GM18873 (cell line): ENCODE data around the gene SLAMF9.

ENCODE experiments used
- ATAC-seq: cut with Tn5 transposase; IDR thresholded peaks from one replicate; pipeline ENCODE4 v1.9.1; 2021; ENCODE audit warnings: mild to moderate bottlenecking, moderate library complexity, moderate number of reproducible peaks; ENCODE audit not compliant: unreplicated experiment, low FRiP score

The SLAMF9 gene

DNA sequence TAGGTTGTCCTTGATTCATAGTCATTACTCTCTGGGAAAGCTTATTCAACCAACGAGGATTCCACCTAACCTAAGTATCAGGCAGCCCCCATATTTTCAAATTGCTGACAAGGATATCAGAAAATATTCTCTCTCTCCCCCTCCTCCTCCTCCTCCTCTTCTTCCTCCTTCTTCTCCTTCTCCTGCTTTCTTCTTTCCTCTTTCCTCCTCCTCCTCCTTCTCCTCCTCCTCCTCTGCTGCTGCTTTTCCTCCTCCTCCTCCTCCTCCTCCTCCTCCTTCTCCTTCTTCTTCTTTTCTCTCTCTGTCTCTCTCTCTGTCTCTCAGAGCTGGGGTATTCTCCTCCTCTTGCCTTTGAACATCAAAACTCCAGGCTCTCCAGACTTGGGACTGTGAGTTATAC lies 6.1 kb downstream of the SLAMF9 start:
- no peak for ATAC-seq

DNA sequence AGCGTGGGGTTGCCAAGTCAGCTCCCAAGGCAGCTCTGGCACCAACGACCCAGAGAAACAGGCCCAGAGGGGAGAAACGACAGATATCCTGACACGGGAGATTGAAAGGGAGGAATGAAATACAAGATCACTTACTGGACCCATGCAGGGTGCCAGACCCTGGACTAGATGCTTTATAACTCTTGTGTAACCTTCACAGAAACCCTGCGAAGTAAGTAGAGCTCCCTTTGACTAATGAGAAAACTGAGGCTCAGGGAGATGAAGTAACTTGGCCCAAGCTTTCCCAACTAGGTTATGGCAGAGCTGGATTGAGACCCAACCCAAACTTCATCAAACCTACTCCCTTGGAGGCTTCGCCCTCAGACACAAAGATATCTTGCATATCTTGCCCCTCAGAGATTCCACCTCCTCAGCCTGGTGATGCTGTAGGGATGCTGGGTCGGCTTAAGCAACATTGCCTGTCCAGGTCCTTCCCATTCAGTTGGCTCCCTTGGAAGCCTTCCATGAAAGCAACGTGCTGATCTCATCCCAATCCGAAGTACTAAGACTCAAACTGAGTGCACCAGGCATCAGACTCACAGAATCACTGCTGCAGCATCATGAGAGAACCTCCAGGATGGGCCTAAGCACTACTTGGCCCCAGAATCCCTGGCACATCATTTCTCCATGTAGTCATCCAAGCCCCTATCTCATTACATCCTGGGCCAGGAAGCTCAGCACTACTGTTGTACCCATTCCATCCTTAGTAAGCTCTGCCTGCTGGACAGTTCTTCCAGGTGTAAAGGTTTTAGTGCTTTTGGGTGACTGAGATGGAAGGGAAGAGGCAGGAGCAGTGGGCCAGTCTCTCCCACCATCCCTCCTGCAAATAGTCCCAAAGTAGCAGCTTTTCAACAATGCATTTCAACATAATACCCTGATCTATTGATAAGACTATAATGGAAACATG lies 7.5 kb downstream of the SLAMF9 start:
- no peak for ATAC-seq

GRCh38 chr1:159945483-159946241 lies 8.4 kb downstream of the SLAMF9 start, which contains the start of gene IGSF9:
Gene IGSF9 (minus strand): TSS chr1:159945613. CDS start chr1:159943454, 2,159 bp downstream.
- ATAC-seq, result no peak

- ATAC-seq, result no peak
These were observed 9.2 kb downstream of the SLAMF9 start for GRCh38 chr1:159944623-159945455.

GRCh38 chr1:159943908-159944622 lies 10.0 kb downstream of the SLAMF9 start:
- no peak for ATAC-seq

- no peak for ATAC-seq
These were observed 10.8 kb downstream of the SLAMF9 start for GRCh38 chr1:159943278-159943640.

DNA sequence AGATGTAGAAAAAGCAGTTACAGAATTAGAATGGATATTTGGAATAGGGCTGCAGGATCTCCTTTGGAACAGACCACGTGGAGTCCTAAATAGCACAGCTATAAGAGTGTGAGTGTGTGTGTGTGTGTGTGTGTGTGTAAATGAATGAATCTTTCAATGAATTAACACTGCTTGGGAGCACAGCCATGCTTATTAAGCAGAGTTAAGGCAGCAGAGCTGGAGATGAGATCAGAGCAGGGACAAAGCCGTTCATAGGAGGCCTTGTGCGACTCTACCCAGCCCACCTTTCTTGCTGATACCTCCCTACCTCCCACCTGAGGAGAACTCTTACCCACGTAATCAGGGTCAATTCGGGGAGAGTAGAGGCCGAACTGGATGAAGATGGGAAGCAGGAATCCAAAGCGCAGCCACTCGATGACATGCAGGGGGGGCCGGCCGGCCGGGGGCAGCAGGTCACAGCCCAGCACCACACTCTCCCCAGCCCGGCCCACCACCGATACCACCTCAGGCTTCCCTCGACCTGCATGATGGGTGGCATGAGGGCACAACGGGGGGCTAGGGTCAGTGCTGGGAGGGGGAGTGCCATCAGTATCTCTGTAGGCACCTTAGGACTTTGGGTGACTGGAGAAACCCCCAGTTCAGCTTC lies 11.3 kb downstream of the SLAMF9 start:
- no peak for ATAC-seq

DNA sequence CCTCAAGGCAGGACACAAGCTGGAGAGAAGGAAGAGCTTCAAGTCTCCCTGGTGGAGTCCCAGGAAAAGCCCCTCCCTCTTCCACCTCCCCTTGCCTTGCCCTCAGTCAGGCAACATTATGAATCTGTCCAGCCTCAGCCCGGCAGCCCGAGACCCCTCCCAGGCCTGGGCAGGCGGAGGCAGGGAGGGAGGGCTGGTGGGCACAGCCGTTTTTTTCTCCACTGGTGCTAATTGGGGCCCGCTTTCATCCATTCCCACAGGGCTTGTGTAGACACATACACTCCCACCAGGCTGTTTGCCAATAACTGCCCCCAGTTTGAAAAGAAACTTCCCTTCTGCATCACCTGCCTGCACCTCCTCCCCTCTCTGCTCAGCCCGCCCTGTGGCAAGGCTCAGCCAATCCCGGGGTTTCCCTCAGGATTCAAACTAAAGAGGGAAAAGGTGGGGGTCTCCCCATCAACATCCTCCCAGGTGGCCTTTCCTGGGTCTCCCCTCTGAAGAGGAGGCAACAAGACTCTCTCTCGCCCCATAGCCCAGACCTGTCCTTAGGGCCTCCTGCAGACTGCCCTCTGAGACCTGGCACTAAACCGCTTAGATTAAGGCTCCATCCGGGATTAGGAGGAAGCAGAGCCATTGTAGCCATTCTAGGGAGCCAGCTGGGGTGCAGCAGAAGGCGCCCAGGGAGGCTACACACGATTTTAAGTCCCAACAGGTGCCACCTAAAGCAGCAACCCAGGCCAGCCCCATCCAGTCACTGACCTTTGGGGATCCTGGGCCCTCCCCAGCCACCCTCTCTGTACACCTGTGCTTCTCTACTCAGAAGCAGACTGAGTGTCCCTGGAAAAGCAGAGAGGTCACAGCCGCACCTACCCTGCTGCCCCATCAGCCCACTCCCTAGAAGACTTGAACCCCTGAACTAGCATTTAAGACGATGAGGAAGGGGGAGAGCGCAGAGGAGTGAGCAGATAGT lies 12.2 kb downstream of the SLAMF9 start:
- no peak for ATAC-seq

DNA sequence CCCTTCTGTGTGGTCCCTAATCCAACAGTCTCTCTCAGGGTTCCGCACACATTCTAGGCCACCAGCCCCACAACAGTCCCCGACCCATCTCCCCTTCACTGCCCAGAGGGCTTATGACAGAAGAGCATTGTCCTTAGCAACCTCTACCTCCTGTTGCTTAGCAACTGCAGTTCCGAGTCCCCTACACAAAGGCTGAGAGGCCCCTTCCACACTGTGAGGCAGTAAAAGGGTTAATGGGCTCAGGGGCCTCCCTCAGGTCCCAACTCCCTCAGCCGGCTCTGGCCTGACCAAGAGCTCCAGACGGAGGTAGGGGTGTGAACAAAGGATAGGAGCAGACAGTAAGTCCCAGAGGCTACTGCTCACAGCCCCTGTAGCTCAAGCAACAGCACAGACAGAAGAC lies 12.9 kb downstream of the SLAMF9 start:
- no peak for ATAC-seq

DNA sequence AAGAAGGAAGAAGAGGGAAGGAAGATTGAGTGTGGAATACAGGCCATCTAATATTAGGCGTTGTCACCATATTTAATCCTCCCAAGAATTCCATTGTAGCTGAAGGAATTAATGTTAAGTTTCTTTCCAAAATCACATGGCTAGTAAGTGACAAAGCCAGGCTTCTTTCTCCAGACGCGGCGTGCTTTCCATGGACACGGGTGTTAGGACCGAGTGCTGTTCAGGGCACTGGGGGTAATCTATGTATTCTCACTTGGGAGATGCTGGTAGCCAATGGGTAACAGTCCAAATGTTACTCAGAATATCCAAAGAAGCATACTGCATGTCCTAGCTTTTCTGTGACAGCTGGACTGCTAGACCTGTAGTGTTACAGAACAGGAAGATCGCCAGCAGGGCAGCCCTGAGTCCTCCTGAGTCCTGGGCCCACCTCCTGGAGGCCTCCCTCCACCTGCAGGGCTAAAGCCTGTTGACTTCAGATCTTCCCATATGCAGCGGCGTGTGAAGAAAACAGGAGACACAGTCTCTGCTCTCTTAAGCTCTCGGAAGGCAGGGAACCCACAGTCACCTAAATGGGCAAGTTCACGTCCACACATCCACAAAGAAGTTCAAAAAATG lies 13.9 kb downstream of the SLAMF9 start:
- ATAC-seq, result no peak

DNA sequence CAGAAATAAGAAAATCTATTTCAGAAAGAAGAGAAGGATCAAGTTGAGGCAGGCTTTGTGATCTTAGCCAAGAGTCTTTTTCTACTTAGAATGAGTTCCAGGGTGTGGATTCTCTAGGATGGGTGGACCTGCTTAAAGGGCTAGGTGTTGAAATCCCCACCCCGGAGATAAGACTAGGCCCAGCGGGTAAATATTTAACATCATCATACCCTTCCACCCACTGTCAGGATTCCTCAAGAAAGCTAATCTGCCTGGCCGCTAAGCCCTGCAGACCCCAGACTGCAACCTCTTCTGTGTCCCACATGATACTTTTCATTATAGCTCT lies 14.4 kb downstream of the SLAMF9 start:
- no peak for ATAC-seq

GRCh38 chr1:159938905-159939677 lies 14.9 kb downstream of the SLAMF9 start:
- ATAC-seq, result no peak

- ATAC-seq, result no peak
These were observed 15.7 kb downstream of the SLAMF9 start for GRCh38 chr1:159938211-159938852.

DNA sequence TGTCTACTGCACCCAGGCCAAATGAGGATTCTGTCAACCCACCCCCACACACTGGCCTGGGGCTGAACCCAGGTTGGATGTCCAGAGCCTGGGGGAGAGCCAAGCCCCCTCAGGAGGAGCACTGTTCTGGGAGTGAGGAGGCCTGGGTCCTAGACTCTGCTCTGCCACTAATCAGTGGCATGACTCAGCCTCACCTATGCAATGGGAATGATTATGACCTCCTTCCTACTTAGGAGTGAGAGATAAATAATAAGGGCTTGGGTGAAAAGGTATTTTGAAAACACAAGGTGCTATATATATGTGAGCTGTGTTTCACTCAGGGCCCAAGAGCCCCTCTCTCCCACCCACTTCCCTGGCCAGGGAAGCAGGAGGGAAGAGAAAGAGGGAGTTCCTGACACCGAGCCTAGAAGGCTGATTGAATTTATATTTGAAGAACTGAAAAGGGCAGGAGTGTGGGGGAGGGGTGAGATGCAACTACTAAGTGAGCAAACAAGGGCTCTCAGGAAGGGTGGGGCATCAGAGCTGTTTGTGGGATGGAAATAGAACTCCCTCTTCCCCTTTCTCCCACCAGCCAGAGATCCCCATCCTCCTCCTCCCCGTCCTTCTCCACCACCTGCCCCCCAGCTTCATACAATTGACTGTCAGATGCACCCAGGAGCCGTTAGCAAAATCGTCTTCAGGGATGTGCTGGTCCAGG lies 16.8 kb downstream of the SLAMF9 start:
- no peak for ATAC-seq

DNA sequence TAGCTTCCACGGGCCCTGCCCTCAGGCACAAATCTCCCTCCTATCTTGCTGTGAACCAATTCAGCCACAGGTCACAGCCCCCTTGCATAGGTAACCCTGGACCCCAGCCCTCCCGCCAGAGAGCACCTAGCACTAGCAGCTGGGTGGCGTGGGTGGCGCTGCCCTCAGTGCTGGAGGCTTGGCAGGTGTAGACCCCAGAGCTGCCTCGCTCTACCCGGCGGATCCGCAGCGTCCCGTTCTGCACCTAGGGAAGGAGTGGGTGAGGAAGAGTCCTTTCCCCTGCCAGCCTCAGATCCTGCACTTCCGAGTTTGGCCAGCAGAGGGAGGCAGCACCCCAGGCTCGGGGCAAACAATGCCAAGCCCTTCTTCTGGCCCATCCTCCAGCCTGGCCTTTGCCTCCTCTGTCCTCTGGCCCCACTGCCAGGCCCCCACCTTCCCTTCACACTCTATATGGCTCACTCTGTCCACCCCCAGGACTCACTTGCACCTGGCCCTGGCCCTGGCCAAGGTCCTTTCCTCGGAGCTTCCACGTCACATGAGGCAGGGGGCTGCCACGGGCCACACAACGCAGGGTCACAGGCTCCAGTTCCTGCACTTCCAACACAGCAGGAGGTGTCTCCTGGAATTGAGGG lies 17.6 kb downstream of the SLAMF9 start:
- no peak for ATAC-seq

- no peak for ATAC-seq
These were observed 18.2 kb downstream of the SLAMF9 start for GRCh38 chr1:159935719-159936272.
